ENCODE measurements around the gene FOXP1.

FOXP1 gene

GRCh38 chr3:71384837-71385716 lies 198.5 kb downstream of the FOXP1 start:
- in situ Hi-C loops (cut with HindIII; ENCODE audit: low sequenced_read_pairs), result no loop called here

DNA sequence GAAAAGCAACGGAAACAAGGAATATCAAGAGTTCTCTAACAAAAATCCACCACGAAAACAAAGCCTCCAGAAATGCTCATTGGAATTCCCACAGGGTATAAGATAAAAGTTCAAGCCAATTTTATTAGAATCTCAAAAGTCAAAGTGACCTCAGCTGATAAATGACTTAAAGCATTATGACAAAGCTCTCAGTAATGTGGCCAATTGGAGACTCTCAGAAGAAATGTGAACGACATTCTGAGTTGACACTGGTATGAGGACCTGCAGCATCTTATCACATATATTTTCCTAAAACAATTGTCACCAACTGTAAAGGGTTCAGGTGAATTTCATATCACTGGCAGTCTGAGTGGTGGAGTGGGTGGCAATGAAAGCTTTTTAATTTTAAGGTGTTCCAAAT lies 199.1 kb downstream of the FOXP1 start:
- in situ Hi-C loops (cut with HindIII; ENCODE audit: low sequenced_read_pairs), result no loop called here

DNA sequence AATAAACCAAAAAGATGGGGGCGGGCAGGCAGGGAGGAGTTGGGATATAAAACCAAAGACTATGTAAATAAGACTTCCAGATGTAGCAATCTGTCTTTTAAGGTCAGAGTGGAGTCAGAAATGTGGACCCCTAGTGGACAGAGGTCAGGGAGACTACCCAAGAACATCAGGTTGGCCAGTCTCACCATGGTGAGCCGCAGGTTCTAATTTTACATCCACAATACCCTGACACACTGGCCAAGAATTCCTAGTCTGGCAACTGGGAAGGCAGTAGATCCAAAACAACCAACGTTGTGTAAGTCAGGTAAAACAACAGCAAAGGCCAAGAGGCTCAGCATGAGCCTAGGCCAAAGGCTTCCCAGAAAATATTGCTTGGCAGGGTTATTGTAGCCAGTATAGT lies 203.4 kb downstream of the FOXP1 start:
- in situ Hi-C loops (cut with HindIII; ENCODE audit: low sequenced_read_pairs), result no loop called here

GRCh38 chr3:71378509-71378908 lies 205.0 kb downstream of the FOXP1 start:
- in situ Hi-C loops (cut with HindIII; ENCODE audit: low sequenced_read_pairs), result no loop called here

DNA sequence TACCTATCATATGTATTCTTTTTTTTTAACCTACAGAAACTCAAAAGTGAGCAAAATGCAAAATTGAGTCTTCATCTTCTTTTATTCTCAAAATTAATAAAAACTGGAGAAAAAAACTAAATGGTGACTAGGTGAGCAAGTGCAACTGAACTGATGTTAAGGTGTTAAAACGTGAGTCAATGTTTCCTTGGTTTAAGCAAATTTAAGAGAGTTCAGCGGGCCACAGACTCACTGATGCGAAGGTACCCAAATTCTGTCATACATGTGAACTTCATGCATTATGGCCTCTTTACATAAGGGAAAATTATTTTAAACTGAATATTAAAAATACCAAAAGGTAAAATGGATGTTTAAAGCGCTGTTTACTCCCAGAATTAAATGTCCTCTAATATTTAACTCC lies 206.6 kb downstream of the FOXP1 start:
- in situ Hi-C loops (cut with HindIII; ENCODE audit: low sequenced_read_pairs), result no loop called here

GRCh38 chr3:71376503-71376902 lies 207.0 kb downstream of the FOXP1 start:
- in situ Hi-C loops (cut with HindIII; ENCODE audit: low sequenced_read_pairs), result no loop called here

DNA sequence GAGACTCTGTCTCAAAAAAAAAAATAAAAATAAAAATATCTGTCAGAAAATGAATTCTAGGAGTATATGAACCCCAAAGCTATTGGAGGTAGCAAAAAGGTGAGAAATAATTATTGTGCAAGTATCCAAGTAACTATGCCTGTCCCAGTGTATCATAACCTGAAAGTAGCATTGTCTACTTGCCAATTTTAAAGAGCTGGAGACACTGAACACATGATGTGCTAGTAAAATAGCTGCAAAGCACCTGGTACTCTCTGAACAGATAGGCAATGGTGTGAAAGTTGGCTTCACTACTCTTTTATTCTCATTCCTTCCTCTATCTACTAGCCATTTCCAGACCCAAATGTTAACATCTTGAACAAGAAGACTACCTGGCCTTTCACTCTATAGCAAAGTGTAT lies 208.9 kb downstream of the FOXP1 start:
- in situ Hi-C loops (cut with HindIII; ENCODE audit: low sequenced_read_pairs), result no loop called here

DNA sequence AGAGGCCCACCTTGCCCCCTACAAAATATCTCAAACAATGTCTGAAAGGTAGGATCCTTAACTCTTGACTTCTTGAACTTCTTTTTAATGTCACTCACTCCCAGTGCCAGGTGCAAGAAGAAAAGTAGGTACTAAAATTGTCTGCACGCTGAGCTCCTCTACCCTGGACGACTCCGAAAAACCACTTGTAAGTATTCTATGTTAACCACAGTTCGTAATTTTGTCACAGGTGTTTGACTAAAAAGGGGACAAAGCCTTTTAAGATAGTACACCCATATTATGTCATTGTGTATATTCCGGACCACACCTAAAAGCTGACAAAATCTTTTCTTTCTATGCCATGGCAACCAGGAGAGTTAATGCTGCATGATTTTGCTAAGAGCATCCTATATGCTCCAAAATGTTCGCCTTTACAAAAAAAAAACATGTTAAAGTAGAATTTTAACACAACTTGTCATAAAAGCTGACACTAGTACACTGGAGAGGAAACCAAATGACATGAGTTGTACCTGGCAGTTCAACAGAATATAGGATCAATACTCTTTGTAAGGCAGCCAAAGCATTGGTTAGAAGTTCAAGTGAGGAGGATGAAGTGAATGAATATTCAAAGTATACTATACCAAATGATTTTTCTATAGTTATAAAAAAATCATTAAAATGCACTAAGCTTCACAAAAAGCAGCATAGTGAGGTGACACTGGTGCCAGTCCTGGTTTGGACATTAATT lies 210.5 kb downstream of the FOXP1 start:
- in situ Hi-C loops (cut with HindIII; ENCODE audit: low sequenced_read_pairs), result no loop called here

DNA sequence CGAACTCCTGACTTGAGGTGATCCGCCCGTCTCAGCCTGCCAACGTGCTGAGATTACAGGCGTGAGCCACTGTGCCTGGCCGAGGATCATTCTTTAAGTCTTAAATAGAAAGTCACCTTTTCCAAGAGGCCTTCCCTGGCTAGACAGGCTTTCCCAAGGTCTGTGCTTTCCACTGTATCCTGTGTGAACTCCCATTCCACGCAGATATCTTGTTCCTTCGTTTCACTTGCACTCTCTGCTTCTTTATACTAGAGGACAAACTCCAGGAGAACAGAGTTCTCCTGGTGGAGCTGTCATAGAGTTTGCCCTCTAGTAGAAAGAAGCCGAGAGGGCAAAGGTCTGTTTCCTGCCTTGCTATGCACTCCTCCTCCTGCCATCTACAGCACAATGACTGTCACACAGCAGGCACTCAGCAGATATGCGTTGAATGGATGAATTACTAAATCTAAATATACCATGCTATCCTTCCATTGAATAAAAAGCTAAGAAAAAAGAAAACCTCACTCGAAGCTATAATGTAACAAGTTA lies 211.2 kb downstream of the FOXP1 start:
- in situ Hi-C loops (cut with HindIII; ENCODE audit: low sequenced_read_pairs), result no loop called here

DNA sequence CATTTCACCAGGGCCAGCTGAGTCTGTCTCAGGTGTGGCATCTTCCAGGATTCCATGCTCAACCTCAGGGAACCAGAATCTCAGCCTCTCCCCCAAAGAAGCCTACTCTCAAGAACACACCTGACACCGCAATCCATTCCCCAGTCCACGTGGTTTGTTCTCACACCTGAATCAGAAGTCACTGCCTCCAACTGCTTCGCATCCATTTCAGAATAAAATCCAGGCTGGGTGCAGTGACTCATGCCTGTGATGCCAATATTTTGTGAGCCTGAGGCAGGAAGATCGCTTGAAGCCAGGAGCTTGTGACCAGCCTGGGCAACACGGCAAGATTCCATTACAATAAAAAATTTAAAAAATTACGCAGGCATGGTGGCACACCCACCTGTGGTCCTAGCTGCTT lies 212.2 kb downstream of the FOXP1 start:
- in situ Hi-C loops (cut with HindIII; ENCODE audit: low sequenced_read_pairs), result no loop called here

GRCh38 chr3:71370467-71370866 lies 213.1 kb downstream of the FOXP1 start:
- in situ Hi-C loops (cut with HindIII; ENCODE audit: low sequenced_read_pairs), result no loop called here

GRCh38 chr3:71369701-71370391 lies 213.7 kb downstream of the FOXP1 start:
- in situ Hi-C loops (cut with HindIII; ENCODE audit: low sequenced_read_pairs), result no loop called here

- in situ Hi-C loops (cut with HindIII; ENCODE audit: low sequenced_read_pairs), result no loop called here
These were observed 216.4 kb downstream of the FOXP1 start for GRCh38 chr3:71366988-71367604.

- in situ Hi-C loops (cut with HindIII; ENCODE audit: low sequenced_read_pairs), result no loop called here
These were observed 222.1 kb downstream of the FOXP1 start for GRCh38 chr3:71361334-71361890.

- in situ Hi-C loops (cut with HindIII; ENCODE audit: low sequenced_read_pairs), result no loop called here
These were observed 222.8 kb downstream of the FOXP1 start for GRCh38 chr3:71360764-71361163.

GRCh38 chr3:71360180-71360579 lies 223.3 kb downstream of the FOXP1 start:
- in situ Hi-C loops (cut with HindIII; ENCODE audit: low sequenced_read_pairs), result no loop called here

GRCh38 chr3:71358243-71358642 lies 225.3 kb downstream of the FOXP1 start:
- in situ Hi-C loops (cut with HindIII; ENCODE audit: low sequenced_read_pairs), result no loop called here

DNA sequence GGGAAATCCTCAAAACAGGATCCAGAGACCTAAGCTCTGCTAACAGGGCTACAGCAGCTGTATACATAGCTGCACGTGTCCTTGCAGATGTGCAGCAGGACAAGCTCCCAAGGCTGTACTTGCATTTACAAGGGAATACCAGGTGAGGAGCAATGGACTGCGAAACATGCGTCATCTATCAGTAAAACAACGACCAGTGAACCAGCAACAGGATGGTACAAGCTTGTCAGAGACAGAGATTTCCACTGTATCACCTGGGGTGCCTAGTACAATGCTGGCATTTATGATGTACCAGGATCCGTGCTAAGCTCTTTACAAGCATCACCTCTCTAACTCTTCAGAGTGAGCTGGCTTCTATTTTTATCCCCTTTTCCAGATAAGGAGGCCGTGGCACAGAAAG lies 227.3 kb downstream of the FOXP1 start:
- in situ Hi-C loops (cut with HindIII; ENCODE audit: low sequenced_read_pairs), result no loop called here

- in situ Hi-C loops (cut with HindIII; ENCODE audit: low sequenced_read_pairs), result no loop called here
These were observed 227.7 kb downstream of the FOXP1 start for GRCh38 chr3:71355862-71356261.

DNA sequence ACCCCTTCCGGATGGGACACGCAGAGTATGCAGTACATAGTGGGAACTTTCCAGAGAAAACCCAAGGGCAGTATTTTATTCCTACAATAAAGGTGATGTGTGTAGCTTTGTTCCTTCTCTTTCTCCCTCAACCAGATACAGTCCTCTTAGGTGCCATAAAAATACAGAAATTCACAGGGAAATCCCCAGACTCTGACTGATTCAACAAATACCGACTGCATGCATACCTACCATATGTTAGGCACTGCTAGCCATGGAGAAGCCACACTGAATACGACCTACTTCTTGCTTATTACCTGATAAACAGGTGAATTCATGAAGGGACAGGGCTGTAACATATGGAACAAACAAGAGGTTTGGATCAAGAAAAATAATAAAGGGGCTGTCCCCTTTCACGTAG lies 228.5 kb downstream of the FOXP1 start:
- in situ Hi-C loops (cut with HindIII; ENCODE audit: low sequenced_read_pairs), result no loop called here
